A204.1 (cell line): ENCODE data around the gene LRP1.

Experiments used
- FAIRE-seq: peaks from 2 replicates; lab custom pipeline; 2012; peaks lifted over from hg19 to GRCh38; lab: Jason Lieb, UNC

Gene LRP1

DNA sequence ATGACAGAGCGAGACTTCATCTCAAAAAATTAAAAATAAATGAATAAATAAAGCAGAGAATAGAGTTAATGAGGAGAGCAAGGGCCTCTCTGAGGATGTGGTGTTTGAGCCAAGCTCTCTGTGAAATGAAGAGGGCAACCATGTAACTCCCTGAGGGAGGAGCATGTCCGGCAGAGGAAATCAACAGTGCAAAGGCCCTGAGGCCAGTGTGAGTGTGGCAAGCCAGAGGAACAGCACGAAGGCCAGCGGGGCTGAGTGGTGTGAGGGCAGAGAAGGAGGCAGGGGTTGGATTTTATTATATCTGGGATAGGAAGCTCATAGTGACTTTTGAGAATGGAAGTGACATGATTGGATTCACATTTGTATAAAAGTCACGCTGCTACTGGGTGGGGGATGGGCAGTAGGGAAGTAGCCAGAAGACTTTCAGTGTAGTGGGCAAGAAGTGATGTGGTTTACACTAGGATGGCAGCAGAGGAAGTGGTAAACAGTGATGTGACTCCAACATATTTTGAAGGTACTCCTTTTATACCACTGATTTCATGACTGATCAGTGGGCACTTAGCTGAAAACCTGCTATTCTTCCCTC, 29.4 kb downstream of the LRP1 start:
- FAIRE-seq = no peak

GRCh38 chr12:57158186-57158585, 29.9 kb downstream of the LRP1 start:
- FAIRE-seq = no peak

DNA sequence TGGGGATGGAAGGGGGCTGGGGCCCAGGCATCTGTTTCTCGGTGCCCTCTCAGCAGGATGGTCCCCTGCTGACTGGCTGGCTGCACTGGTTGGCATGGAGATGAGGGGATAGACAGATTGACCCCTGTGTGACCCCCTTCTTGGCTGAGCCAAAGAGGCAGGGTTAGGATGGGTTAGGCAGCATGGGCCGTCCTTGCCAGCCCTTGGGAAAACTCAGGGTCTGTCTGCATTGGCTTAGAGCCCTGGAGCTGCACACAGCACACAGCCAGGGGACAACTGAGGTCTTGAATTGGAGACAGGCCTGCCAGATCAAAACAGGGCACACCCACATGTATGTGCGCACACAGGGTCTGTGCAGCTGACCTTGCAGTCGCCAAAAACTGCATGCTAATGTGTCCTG, 30.4 kb downstream of the LRP1 start:
- FAIRE-seq = no peak

DNA sequence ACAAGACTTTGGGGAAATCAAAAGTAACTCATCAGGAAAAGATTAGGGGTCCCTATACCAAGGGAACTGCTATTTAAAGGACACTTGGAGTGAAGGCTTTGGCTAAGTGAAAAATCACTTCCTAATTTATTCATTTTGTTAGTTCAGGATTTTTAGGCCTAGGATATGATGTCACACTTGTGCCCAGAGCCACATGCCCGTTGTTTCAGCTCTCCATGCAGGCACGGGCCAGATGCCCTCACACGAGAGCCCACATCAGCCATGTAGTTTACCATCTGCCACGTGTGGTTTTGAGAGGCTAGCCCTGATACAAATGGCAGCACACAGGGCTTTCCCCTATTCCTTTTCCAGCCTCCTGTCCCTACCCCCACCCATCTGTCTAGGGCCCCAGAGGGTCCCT, 31.0 kb downstream of the LRP1 start:
- no peak for FAIRE-seq

- FAIRE-seq = no peak
Observed at GRCh38 chr12:57160040-57160439, 31.8 kb downstream of the LRP1 start.

GRCh38 chr12:57160741-57161140, 32.5 kb downstream of the LRP1 start:
- FAIRE-seq = no peak

GRCh38 chr12:57161491-57161890, 33.2 kb downstream of the LRP1 start:
- no peak for FAIRE-seq

DNA sequence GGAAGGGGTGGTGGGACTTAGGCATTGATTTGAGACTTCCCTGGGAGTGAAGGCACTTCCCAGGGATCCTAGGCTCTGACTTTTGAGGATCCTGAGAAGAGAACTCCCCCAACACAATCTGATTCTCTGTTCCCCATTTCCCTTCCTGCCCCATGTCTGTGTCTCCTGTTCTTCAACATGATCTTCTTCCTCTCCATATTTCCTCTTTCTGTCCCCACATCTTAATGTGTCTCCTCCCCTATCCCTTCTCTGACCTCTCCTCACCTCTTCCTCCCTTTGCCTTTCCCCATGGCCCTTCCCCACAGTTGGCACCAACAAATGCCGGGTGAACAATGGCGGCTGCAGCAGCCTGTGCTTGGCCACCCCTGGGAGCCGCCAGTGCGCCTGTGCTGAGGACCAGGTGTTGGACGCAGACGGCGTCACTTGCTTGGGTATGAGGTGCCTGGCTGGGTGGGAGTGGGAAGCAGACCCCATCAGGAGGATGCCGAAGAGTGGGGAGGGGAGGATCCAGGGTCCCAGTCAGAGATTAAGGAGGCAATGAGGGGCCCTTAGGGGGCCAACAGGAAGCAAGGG, 34.4 kb downstream of the LRP1 start:
- no peak for FAIRE-seq

- FAIRE-seq = no peak
Observed at GRCh38 chr12:57164454-57164853, 36.2 kb downstream of the LRP1 start.

- no peak for FAIRE-seq
Observed at GRCh38 chr12:57164966-57165625, 36.8 kb downstream of the LRP1 start.

GRCh38 chr12:57165741-57166140, 37.5 kb downstream of the LRP1 start:
- no peak for FAIRE-seq

DNA sequence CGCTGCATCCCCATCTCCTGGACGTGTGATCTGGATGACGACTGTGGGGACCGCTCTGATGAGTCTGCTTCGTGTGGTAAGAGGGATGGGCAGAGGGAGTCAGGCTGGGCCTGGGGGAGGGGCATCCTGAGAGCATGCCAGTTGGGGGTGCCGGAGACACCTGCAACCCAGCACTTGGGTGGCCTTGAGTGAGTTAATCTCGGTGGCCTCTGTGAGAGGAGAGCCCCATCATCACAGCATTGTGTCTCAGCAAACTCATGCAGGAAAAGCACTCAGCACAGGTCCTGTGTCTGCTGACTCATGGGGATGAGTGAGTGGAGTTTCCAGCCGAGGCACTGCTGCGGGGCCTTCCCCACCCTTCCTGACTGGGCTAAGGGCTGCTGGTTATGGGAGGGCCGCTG, 38.7 kb downstream of the LRP1 start:
- FAIRE-seq = no peak

- no peak for FAIRE-seq
Observed at GRCh38 chr12:57168058-57168457, 39.8 kb downstream of the LRP1 start.

GRCh38 chr12:57169046-57169795, 40.9 kb downstream of the LRP1 start:
- FAIRE-seq = no peak

DNA sequence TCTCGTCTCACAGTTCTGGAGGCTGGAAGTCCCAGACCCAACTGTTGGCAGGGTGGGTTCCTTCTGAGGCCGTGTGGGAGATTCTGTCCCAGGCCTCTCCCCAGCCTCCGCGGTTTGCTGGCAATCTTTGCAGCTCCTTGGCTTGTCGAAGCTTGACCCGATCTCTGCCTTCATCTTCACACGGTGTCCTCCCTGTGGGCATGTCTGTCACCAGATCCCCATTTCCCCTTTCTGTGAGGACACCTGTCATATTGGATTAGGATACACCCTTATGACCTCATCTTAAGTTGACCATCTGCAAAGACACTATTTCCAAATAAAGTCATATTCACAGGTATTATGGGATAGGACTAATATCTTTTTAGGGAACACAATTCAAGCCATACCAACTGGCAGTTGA, 41.7 kb downstream of the LRP1 start:
- FAIRE-seq = no peak

- FAIRE-seq = no peak
Observed at GRCh38 chr12:57170408-57170807, 42.1 kb downstream of the LRP1 start.

- no peak for FAIRE-seq
Observed at GRCh38 chr12:57170927-57171326, 42.6 kb downstream of the LRP1 start.

DNA sequence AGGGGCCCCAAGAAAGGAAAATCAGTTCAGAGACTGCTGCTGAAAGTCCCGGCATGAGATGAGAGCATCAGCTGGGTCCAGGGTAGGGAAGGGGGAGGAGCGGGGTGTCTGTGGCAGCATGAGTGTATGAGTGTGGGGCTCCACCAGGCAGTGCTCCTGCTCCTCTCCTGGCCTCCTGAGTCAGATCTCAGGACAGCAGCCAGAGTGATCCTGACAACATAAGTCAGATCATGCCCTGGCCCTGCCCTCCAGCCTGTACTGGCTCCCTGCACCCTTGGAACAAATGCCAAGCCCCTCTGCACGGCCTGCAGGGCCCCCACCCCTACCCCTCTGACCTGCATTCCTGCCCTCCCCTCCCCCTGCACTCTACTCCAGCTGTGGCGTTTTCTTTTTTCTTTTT, 43.4 kb downstream of the LRP1 start:
- no peak for FAIRE-seq

- no peak for FAIRE-seq
Observed at GRCh38 chr12:57173089-57173488, 44.8 kb downstream of the LRP1 start.

DNA sequence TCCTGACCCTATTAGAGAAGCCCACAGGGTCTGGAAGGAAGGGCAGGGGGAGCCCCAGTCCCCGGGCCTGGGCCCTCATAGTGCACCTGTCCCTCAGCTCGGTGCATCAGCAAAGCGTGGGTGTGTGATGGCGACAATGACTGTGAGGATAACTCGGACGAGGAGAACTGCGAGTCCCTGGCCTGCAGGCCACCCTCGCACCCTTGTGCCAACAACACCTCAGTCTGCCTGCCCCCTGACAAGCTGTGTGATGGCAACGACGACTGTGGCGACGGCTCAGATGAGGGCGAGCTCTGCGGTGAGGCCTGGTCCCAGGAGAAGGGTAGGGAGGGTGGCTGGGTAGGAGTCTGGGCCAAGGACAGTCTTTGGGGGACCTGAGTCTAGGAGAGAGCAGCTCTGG, 45.4 kb downstream of the LRP1 start:
- no peak for FAIRE-seq

DNA sequence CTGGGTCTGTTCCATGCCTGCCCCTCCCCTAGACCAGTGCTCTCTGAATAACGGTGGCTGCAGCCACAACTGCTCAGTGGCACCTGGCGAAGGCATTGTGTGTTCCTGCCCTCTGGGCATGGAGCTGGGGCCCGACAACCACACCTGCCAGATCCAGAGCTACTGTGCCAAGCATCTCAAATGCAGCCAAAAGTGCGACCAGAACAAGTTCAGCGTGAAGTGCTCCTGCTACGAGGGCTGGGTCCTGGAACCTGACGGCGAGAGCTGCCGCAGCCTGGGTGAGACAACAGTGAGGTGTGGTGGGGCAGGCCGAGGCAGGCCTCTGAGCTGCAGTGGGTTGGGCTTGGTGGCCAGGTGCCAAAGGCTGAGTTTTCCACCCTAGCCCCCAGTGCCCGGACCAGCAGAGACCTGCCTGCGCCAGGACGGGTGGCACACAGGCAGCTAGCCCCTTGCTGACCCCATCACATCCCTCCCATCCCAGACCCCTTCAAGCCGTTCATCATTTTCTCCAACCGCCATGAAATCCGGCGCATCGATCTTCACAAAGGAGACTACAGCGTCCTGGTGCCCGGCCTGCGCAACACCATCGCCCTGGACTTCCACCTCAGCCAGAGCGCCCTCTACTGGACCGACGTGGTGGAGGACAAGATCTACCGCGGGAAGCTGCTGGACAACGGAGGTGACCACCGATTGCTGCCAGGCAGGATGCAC, 47.3 kb downstream of the LRP1 start:
- no peak for FAIRE-seq

DNA sequence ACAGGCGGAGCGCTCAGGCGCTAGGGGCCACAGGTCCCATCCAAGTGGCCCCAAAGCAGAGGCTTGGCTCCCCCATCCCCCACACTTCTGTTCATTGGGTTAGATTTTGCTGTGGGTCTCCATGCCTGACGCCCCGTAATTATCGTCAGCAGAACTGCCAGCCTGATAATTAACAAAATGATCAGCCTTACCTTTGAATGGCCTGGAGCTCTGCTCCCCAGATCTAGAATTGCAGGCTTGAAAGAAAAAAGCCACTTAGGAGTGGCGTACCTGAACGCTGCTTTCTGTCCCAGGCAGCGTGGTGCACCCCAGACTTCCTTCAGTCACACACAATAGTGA, 47.8 kb downstream of the LRP1 start:
- no peak for FAIRE-seq

- no peak for FAIRE-seq
Observed at GRCh38 chr12:57176846-57177245, 48.6 kb downstream of the LRP1 start.
